Measurements from ENCODE around the gene PLD1.

The PLD1 gene

DNA sequence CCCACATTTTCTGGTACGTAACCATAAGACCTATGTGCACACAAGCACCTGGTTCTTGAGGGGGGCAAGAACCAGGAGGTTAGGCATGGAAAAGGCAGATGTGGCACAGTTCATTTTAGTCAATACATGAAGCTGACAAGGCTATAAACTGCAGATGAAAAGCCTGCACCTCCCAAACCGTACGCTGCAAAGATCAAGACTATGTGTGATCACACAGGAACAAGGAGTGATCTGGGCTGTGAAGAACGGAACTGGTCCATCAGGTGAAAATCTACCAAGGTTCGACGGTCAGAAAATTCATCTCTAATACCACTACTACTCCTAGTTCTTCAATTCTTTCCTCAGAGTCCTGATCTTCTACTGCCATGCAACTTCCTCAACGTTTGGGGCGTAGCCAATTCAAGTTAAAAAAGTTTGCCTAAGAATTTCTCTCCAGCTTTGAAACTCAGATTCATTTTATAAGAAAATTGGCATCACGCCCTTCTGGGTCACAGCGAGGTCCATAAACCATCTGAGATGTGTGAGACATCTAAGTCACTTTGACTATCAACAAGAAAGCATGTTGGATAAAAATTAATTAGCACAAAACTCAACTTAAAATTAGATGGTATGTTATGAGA lies 41.9 kb downstream of the PLD1 start:
- ChIA-PET POLR2A (ENCODE audit: low non-redundant PET) (no interaction called here), CTCF (no interaction called here)

DNA sequence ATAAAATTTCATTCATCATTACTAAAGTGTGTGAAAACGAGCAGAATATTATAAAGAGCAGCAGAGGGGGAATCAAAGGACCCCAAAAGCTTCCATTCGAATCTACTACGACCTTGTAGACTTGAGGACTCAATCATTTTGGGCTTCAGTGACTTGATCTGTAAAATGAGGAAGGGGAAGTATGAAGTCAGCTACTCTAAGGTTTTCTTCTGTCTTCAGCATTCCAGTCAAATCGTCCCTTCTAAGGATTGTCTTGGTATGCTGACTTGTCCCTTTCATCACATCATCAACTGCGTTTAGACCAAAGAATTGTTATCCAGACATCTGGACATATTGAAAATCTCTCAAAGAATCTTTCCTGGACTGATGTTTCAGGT lies 44.8 kb downstream of the PLD1 start:
- DNase-seq (ENCODE audit: low spot score): no peak
- POLR2A ChIA-PET (ENCODE audit: low non-redundant PET): no interaction called here
- TF ChIP-seq, protein P1, sequence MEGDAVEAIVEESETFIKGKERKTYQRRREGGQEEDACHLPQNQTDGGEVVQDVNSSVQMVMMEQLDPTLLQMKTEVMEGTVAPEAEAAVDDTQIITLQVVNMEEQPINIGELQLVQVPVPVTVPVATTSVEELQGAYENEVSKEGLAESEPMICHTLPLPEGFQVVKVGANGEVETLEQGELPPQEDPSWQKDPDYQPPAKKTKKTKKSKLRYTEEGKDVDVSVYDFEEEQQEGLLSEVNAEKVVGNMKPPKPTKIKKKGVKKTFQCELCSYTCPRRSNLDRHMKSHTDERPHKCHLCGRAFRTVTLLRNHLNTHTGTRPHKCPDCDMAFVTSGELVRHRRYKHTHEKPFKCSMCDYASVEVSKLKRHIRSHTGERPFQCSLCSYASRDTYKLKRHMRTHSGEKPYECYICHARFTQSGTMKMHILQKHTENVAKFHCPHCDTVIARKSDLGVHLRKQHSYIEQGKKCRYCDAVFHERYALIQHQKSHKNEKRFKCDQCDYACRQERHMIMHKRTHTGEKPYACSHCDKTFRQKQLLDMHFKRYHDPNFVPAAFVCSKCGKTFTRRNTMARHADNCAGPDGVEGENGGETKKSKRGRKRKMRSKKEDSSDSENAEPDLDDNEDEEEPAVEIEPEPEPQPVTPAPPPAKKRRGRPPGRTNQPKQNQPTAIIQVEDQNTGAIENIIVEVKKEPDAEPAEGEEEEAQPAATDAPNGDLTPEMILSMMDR (conservative IDR thresholded peaks at IDR 0.05; ENCODE audit: low read depth): no peak
- CTCF ChIA-PET: no interaction called here
- H3K27ac ChIP-seq: no peak overlapping the region

More for the DNA sequence above, 41.9 kb downstream of the PLD1 start:
- DNase-seq (ENCODE audit: low spot score): no peak
- TF ChIP-seq, protein P1 (conservative IDR thresholded peaks at IDR 0.05; ENCODE audit: low read depth): no peak
- H3K27ac ChIP-seq: no peak overlapping the region

DNA sequence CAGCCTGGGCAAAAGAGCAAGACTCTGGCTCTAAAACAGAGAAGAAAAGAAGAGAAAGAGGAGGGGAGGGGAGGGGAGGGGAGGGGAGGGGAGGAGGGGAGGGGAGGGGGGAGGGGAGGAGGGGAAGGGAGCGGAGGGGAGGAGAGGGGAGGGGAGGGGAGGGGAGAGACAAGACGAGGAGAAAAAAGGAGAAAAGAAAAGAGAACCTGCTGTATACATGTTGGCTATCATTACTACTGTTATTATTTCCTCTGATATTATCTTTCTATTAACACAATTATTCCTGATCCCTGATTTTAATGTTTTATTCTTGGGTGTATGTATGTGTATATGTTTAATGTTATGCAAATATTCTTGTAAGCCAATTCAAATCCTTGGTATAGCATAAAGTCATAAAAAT lies 46.9 kb downstream of the PLD1 start:
- no peak for DNase-seq (ENCODE audit: low spot score)
- ChIA-PET CTCF (no interaction called here), POLR2A (ENCODE audit: low non-redundant PET) (interaction anchor here (0.6 kb wide), 1 partner anchor 1350 kb away, joined by 4 read pairs; no protein-coding TSS in a partner anchor)
- TF ChIP-seq, protein P1 (conservative IDR thresholded peaks at IDR 0.05; ENCODE audit: low read depth): no peak
- H3K27ac ChIP-seq: no peak overlapping the region

DNA sequence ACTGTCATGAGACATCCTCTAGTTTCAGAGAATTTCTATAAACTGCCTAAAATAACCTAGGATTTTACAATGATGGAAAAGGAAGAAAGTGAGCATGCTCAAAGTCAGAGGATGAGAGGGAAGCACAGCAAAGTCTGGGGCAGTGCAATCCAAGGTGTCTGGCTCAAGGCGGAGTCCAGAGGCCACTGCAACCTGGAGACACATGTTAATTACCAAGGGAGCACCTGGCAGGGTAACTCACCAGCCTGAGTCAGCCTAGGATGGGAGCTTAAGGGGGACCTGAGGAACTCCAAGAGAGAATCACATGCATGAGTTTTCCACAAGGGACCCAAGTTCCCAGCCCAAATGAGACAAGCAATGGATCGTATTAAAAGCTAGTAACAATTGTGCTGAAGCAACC lies 49.8 kb downstream of the PLD1 start:
- POLR2A ChIA-PET (ENCODE audit: low non-redundant PET): no interaction called here
- no peak for DNase-seq (ENCODE audit: low spot score)
- CTCF ChIA-PET: no interaction called here
- TF ChIP-seq, protein P1 (conservative IDR thresholded peaks at IDR 0.05; ENCODE audit: low read depth): no peak
- H3K27ac ChIP-seq: no peak overlapping the region

DNA sequence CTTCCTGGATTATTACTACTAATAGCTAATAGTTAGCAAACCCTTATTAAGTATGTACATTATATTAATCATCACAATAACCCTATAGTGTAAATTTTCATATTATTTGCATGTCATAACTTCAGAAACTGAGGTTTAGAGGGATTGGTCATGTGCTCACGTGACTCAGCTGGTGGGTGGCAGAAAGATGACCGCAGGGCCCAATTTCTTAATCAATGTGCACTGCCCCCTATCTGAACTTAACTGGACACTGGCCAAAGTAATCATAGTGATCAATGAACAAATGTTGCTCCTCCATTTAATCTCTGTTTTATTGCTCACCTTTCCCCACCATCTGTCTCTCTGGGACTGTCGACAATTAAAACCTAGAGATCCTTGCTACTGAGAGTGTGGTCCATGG lies 52.2 kb downstream of the PLD1 start:
- ChIA-PET POLR2A (ENCODE audit: low non-redundant PET) (no interaction called here), CTCF (interaction anchor here (0.5 to 0.8 kb wide), 2 partner anchors 112 to 300 kb away, joined by 3 read pairs; no protein-coding TSS in a partner anchor)
- DNase-seq (ENCODE audit: low spot score): no peak
- TF ChIP-seq, protein P1 (conservative IDR thresholded peaks at IDR 0.05; ENCODE audit: low read depth): no peak
- H3K27ac ChIP-seq: no peak overlapping the region

DNA sequence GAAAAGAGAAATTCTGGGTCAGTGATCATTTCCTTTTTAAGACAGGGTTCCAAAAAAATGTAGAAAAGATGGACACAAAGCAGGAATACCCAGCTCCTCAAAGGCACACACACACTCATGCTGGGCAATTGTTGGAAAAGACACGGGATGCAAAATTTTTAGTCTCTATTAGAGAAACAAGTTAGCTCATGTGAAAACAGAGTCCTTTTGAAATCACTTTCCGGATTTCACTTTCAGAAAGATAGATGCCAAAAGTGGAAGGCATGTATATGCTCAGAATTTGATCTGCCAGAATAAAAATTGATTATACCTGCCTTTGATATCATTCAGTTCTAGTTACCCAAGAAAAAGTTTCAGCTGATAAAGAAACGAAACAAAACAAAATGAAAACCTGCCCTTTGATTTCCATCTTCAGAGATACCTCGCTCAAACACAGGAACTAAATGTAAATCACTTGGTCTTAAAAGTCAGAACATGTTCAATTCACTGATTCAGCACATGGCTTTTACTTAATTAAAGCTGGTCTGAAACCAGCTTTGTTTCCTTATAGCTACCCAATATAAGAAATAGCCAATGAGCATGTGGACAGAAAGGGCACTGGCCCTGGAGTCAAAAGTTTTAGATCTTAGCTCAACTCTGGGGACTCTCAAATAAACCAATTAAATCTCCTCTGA lies 52.8 kb downstream of the PLD1 start:
- CTCF ChIA-PET: interaction anchor here (0.5 kb wide), 1 partner anchor 111 kb away, joined by 3 read pairs; no protein-coding TSS in a partner anchor
- POLR2A ChIA-PET (ENCODE audit: low non-redundant PET): no interaction called here
- H3K27ac ChIP-seq: no peak overlapping the region
- no peak for DNase-seq (ENCODE audit: low spot score)
- TF ChIP-seq, protein P1 (conservative IDR thresholded peaks at IDR 0.05; ENCODE audit: low read depth): no peak

Data from RWPE1 (cell line).